ENCODE results near the gene FUT1. TPM values are rescaled to one million over a fixed set of nuclear protein-coding genes. Genes with fewer than 3 reads are reported as not detected.

Gene FUT1
- total RNA-seq, 2 donors from 2014 or later, result 2.1 to 4.1 TPM

DNA sequence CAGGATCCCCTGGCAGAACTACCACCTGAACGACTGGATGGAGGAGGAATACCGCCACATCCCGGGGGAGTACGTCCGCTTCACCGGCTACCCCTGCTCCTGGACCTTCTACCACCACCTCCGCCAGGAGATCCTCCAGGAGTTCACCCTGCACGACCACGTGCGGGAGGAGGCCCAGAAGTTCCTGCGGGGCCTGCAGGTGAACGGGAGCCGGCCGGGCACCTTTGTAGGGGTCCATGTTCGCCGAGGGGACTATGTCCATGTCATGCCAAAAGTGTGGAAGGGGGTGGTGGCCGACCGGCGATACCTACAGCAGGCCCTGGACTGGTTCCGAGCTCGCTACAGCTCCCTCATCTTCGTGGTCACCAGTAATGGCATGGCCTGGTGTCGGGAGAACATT lies 49.1 kb downstream of the FUT1 start:
- H3K4me3 ChIP-seq, result no peak overlapping the region
- H3K27ac ChIP-seq, result no peak overlapping the region
- 92% methylated on average over 23 of the region's 23 CpGs for WGBS
- intact Hi-C loops (cut with DNase I), result no loop called here
- no peaks in the 10 kb centered on the region for H3K36me3 ChIP-seq
- DNase-seq (ENCODE audit: low spot score), result no peak
- no peaks in the 10 kb centered on the region for H3K4me1 ChIP-seq (replicated peaks)
- TF ChIP-seq POLR2AphosphoS5 (IDR thresholded peaks at IDR 0.05), result no peak
- TF ChIP-seq POLR2A (IDR thresholded peaks at IDR 0.05), result no peak
- TF ChIP-seq, protein P1, sequence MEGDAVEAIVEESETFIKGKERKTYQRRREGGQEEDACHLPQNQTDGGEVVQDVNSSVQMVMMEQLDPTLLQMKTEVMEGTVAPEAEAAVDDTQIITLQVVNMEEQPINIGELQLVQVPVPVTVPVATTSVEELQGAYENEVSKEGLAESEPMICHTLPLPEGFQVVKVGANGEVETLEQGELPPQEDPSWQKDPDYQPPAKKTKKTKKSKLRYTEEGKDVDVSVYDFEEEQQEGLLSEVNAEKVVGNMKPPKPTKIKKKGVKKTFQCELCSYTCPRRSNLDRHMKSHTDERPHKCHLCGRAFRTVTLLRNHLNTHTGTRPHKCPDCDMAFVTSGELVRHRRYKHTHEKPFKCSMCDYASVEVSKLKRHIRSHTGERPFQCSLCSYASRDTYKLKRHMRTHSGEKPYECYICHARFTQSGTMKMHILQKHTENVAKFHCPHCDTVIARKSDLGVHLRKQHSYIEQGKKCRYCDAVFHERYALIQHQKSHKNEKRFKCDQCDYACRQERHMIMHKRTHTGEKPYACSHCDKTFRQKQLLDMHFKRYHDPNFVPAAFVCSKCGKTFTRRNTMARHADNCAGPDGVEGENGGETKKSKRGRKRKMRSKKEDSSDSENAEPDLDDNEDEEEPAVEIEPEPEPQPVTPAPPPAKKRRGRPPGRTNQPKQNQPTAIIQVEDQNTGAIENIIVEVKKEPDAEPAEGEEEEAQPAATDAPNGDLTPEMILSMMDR (IDR thresholded peaks at IDR 0.05), result no peak
- no peaks in the 10 kb centered on the region for H3K9me3 ChIP-seq
- H3K27me3 ChIP-seq (replicated peaks; ENCODE audit: insufficient read depth), result no peaks in the 10 kb centered on the region

DNA sequence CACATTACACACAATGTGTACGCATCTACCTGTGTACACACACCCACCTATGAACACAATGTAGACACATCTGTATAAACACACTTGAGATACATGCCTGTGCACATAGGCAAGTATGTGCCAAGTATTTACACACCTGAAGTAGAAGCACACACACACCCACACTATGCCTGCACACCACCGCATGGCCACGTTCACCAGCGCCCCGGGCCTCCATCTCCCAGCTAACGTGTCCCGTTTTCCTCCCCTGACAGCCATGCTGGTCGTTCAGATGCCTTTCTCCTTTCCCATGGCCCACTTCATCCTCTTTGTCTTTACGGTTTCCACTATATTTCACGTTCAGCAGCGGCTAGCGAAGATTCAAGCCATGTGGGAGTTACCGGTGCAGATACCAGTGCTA lies 49.7 kb downstream of the FUT1 start:
- TF ChIP-seq, protein P1 (IDR thresholded peaks at IDR 0.05), result no peak
- TF ChIP-seq POLR2A (IDR thresholded peaks at IDR 0.05) (no peak), POLR2AphosphoS5 (IDR thresholded peaks at IDR 0.05) (no peak)
- intact Hi-C loops (cut with DNase I), result no loop called here
- 88% methylated on average over 13 of the region's 13 CpGs for WGBS
- Histone ChIP-seq H3K27ac (no peak overlapping the region), H3K4me1 (replicated peaks) (no peaks in the 10 kb centered on the region), H3K27me3 (replicated peaks; ENCODE audit: insufficient read depth) (no peaks in the 10 kb centered on the region), H3K4me3 (no peak overlapping the region), H3K36me3 (no peaks in the 10 kb centered on the region), H3K9me3 (no peaks in the 10 kb centered on the region)
- no peak for DNase-seq (ENCODE audit: low spot score)

DNA sequence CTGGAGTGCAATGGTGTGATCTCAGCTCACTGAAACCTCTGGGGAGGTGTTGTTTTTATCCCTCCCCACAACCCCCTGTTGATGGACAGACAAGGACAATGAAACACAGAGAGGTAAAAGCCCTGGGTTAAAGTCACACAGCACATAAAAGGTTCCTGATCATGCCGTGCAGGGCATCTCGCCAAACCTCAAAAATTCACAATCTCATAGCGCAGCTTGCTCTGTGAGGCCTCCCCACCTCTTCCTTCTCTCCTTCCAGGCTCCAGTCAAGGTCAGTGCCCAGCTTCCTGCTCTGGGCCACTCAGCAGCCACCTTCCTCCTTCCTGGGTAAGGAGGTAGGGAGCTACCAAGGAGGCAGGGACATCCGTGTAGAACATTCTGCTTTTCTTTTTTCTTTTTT lies 54.4 kb downstream of the FUT1 start:
- no peak overlapping the region for H3K27ac ChIP-seq
- H3K4me3 ChIP-seq, result no peak overlapping the region
- no peak for DNase-seq (ENCODE audit: low spot score)
- H3K27me3 ChIP-seq (replicated peaks; ENCODE audit: insufficient read depth), result no peaks in the 10 kb centered on the region
- H3K4me1 ChIP-seq (replicated peaks), result no peaks in the 10 kb centered on the region
- intact Hi-C loops (cut with DNase I), result no loop called here
- no peaks in the 10 kb centered on the region for H3K9me3 ChIP-seq
- TF ChIP-seq POLR2A (IDR thresholded peaks at IDR 0.05), result no peak
- no peak for TF ChIP-seq POLR2AphosphoS5 (IDR thresholded peaks at IDR 0.05)
- TF ChIP-seq, protein P1 (IDR thresholded peaks at IDR 0.05), result no peak
- WGBS, result 45% methylated on average over 4 of the region's 4 CpGs
- H3K36me3 ChIP-seq, result no peaks in the 10 kb centered on the region

Small RNAs within 50 kb of the gene (small RNA-seq; reads per million reads assigned to genes)
- 0 reads per million in 2 donors for gene RNU6-317P

Other genes starting within 250 kb of the FUT1 start
- gene LMTK3, start 240.8 kb downstream of the FUT1 start, total RNA-seq, result 10 to 100 TPM in 1 of 2 donors, 1 to 10 TPM in 1; 7.4 to 10.2 TPM
- 10 to 100 TPM; 14.6 to 43.0 TPM for gene SULT2B1, start 200.5 kb downstream of the FUT1 start, total RNA-seq
- gene SPACA4, start 145.9 kb downstream of the FUT1 start, total RNA-seq, result 1 to 10 TPM in 1 of 2 donors, under 1 TPM in 1; 0.32 to 6.0 TPM
- gene FAM83E, start 137.6 kb downstream of the FUT1 start, total RNA-seq, result 1 to 10 TPM; 2.8 to 8.8 TPM
- 1,000 to 10,000 TPM; 2,096 to 3,914 TPM for gene RPL18, start 133.5 kb downstream of the FUT1 start, total RNA-seq
- gene SPHK2, start 133.1 kb downstream of the FUT1 start, total RNA-seq, result 10 to 100 TPM; 24.8 to 25.4 TPM
- gene DBP, start 115.3 kb downstream of the FUT1 start, total RNA-seq, result 10 to 100 TPM; 14.3 to 52.7 TPM
- gene CA11, start 106.5 kb downstream of the FUT1 start, total RNA-seq, result 10 to 100 TPM in 1 of 2 donors, 1 to 10 TPM in 1; 7.0 to 11.2 TPM
- 1 to 10 TPM in 1 of 2 donors, under 1 TPM in 1; 0.91 to 2.6 TPM for gene NTN5, start 79.6 kb downstream of the FUT1 start, total RNA-seq
- 1 to 10 TPM; 1.4 to 2.7 TPM for gene FUT2, start 56.7 kb downstream of the FUT1 start, total RNA-seq
- gene MAMSTR, start 32.9 kb downstream of the FUT1 start, total RNA-seq, result 10 to 100 TPM in 1 of 2 donors, 1 to 10 TPM in 1; 2.6 to 13.9 TPM
- gene RASIP1, start 12.0 kb downstream of the FUT1 start, total RNA-seq, result 10 to 100 TPM in 1 of 2 donors, 1 to 10 TPM in 1; 9.1 to 16.2 TPM
- 1 to 10 TPM in 1 of 2 donors, not detected in 1; 6.4 TPM for gene IZUMO1, start 5.7 kb downstream of the FUT1 start, total RNA-seq
- gene FGF21, start 2.9 kb upstream of the FUT1 start, total RNA-seq, result not detected
- 10 to 100 TPM; 71.8 to 92.0 TPM for gene BCAT2, start 58.4 kb upstream of the FUT1 start, total RNA-seq
- gene HSD17B14, start 83.8 kb upstream of the FUT1 start, total RNA-seq, result 10 to 100 TPM; 11.0 to 11.2 TPM
- gene PLEKHA4, start 116.0 kb upstream of the FUT1 start, total RNA-seq, result 10 to 100 TPM in 1 of 2 donors, 1 to 10 TPM in 1; 9.4 to 22.9 TPM
- 10 to 100 TPM; 35.1 to 49.0 TPM for gene PPP1R15A, start 119.8 kb upstream of the FUT1 start, total RNA-seq
- 10 to 100 TPM in 1 of 2 donors, not detected in 1; 10.7 TPM for gene TULP2, start 146.1 kb upstream of the FUT1 start, total RNA-seq
- 100 to 1,000 TPM; 432 to 441 TPM for gene NUCB1, start 147.7 kb upstream of the FUT1 start, total RNA-seq
- gene DHDH, start 181.1 kb upstream of the FUT1 start, total RNA-seq, result 10 to 100 TPM in 1 of 2 donors, 1 to 10 TPM in 1; 4.6 to 12.6 TPM
- gene BAX, start 202.2 kb upstream of the FUT1 start, total RNA-seq, result 10 to 100 TPM; 52.1 to 62.3 TPM
- gene FTL, start 212.7 kb upstream of the FUT1 start, total RNA-seq, result 1,000 to 10,000 TPM; 1,764 to 2,124 TPM
- 10 to 100 TPM; 47.3 to 52.0 TPM for gene GYS1, start 240.7 kb upstream of the FUT1 start, total RNA-seq
- 100 to 1,000 TPM; 110 to 126 TPM for gene RUVBL2, start 241.2 kb upstream of the FUT1 start, total RNA-seq